Mesodermal cell (in vitro differentiated cells): ENCODE measurements around the gene RHBDD1.

Experiments used
- H3K27ac ChIP-seq: 2 replicates; pipeline ENCODE4 v1.7.0; 2013; ENCODE audit warnings: mild to moderate bottlenecking, low read depth, low read length, moderate library complexity; ENCODE audit not compliant: severe bottlenecking
- H3K36me3 ChIP-seq: 2 replicates; pipeline ENCODE4 v1.7.1; 2013; ENCODE audit warnings: mild to moderate bottlenecking, low read length, moderate library complexity; ENCODE audit not compliant: control insufficient read depth, insufficient read depth
- H3K4me1 ChIP-seq: one replicate; pipeline ENCODE4 v1.7.1; 2013; ENCODE audit warnings: mild to moderate bottlenecking, low read length; ENCODE audit not compliant: insufficient read depth, control insufficient read depth, poor library complexity, severe bottlenecking
- H3K4me3 ChIP-seq: 2 replicates; pipeline ENCODE4 v1.7.0; 2013; ENCODE audit warnings: low read length, control low read depth, mild to moderate bottlenecking; ENCODE audit not compliant: insufficient read depth, poor library complexity, severe bottlenecking; ENCODE audit errors: extremely low read depth
- H3K9me3 ChIP-seq: 2 replicates; pipeline ENCODE4 v1.7.1; 2013; ENCODE audit warnings: mild to moderate bottlenecking, low read length, moderate library complexity; ENCODE audit not compliant: control insufficient read depth
- WGBS, 2 experiments: methylation state at CpG; one replicate each; pipeline ENCODE4 v1.1.5; 2013; ENCODE audit warnings: missing lambda C conversion rate in 2 of 2; ENCODE audit not compliant: insufficient coverage in 2 of 2; 5-methylcytosine and 5-hydroxymethylcytosine counted together

RHBDD1 gene

GRCh38 chr2:227033471-227034148 lies 197.8 kb downstream of the RHBDD1 start:
- H3K9me3 ChIP-seq = no peaks in the 10 kb centered on the region
- no peaks in the 10 kb centered on the region for H3K4me1 ChIP-seq
- no peak overlapping the region for H3K27ac ChIP-seq
- no peak overlapping the region for H3K4me3 ChIP-seq
- no peaks in the 10 kb centered on the region for H3K36me3 ChIP-seq
- 55 to 63% methylated on average over 13 of the region's 16 CpGs for WGBS, 2 experiments

DNA sequence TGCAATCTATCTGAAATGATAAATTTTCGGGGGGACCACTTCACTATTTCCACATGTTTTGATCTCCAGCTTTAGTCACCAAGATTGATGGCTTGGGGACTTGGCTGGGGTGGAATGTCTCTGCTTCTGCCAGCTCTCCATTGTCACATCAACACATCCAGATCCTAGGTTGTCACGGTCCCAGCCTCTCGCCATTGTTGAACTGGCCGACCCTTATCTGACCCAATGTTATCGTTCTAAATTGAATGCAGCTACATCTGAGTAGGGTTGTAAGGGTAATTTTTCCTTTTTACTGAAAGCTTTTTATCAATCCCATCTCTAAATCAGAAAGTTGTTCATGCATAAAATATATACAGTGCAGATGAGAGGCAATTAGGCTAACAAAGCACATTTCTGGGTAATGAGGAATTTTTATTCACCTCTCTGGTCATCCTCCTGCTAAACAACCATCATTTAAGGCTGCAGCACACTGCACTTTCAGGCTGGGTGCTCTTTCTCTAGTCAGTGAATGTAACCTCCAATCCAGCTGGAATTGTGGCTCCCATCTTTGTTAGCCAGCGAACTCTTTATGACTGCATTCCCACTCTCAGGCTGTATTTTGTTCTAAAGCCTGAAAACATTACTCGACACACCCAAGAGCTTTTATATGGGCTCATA lies 200.0 kb downstream of the RHBDD1 start:
- Histone ChIP-seq H3K4me3 (no peak overlapping the region), H3K36me3 (no peaks in the 10 kb centered on the region), H3K27ac (peak overlapping the region; percentile 25), H3K9me3 (no peaks in the 10 kb centered on the region), H3K4me1 (no peaks in the 10 kb centered on the region)
- 76 to 83% methylated on average over 2 to 4 of the region's 7 CpGs for WGBS, 2 experiments

GRCh38 chr2:227036527-227036926 lies 200.7 kb downstream of the RHBDD1 start:
- no peaks in the 10 kb centered on the region for H3K4me1 ChIP-seq
- no peaks in the 10 kb centered on the region for H3K36me3 ChIP-seq
- no peak overlapping the region for H3K27ac ChIP-seq
- 81 to 100% methylated on average over 1 to 2 of the region's 3 CpGs for WGBS, 2 experiments
- no peak overlapping the region for H3K4me3 ChIP-seq
- no peaks in the 10 kb centered on the region for H3K9me3 ChIP-seq

- no peaks in the 10 kb centered on the region for H3K36me3 ChIP-seq
- no peaks in the 10 kb centered on the region for H3K9me3 ChIP-seq
- no peak overlapping the region for H3K4me3 ChIP-seq
- no peak overlapping the region for H3K27ac ChIP-seq
- H3K4me1 ChIP-seq = no peaks in the 10 kb centered on the region
- no CpG with 5 or more reads among the region's 1 CpG for WGBS, 2 experiments
Observed at GRCh38 chr2:227038550-227039189, 202.8 kb downstream of the RHBDD1 start.

- Histone ChIP-seq H3K4me1 (no peaks in the 10 kb centered on the region), H3K27ac (no peak overlapping the region), H3K36me3 (no peaks in the 10 kb centered on the region), H3K9me3 (no peaks in the 10 kb centered on the region), H3K4me3 (no peak overlapping the region)
- no CpG with 5 or more reads among the region's 3 CpGs for WGBS, 2 experiments
Observed at GRCh38 chr2:227043981-227044380, 208.1 kb downstream of the RHBDD1 start.
